Measurements from ENCODE around the gene KLK8. TPM values are rescaled to one million over a fixed set of nuclear protein-coding genes. Genes with fewer than 3 reads are reported as not detected.

The KLK8 gene, protein sequence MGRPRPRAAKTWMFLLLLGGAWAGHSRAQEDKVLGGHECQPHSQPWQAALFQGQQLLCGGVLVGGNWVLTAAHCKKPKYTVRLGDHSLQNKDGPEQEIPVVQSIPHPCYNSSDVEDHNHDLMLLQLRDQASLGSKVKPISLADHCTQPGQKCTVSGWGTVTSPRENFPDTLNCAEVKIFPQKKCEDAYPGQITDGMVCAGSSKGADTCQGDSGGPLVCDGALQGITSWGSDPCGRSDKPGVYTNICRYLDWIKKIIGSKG
- not detected in 2 replicates for total RNA-seq

DNA sequence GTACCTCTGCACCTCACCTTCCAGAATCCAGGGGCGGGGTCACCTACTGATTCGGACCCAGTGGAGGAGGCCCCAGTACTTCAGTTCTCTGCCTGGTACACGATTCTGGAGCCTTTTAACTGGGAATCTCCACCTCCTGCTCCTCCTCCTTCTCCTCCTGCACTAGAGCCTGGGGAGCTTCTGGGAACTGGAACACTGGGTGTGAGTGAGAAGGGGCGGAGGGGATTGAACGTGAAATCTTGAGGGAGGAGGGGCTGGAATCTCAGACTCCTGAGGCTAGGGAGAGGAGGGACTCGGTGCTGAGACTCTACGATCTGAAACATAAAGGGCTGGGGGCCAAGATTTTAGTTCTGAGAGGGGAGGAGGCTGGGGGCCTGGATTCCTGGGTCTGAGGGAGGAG is at the start of gene KLK8:
Gene KLK8 (minus strand): TSS at position 90 of the 400 bp plus-strand sequence. CDS start 437 bp downstream, outside the sequence.

DNA sequence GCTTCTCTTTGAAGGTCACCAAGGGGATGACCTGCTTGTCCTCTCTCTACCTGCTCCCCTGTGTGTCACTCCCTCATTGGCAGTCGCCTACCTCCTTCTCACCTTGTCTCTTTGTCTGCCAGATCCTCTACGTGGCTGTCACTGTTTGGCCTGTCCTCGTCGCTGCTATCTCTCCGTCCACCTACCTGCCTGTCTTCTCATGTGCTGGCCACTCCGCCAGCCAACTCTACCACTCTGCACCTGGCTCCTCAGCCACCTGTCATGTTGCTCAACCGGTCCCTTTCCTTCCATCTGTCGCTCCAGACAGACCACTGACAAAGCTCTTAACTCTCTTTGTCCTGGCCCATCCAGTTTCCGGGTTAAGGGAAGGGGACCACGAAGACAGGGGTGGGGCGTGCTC is 33.3 kb upstream of the KLK8 start, which contains the start of gene KLK12:
Gene KLK12 (minus strand): TSS at position 299 of the 400 bp plus-strand sequence. CDS start 381 bp downstream, outside the sequence.

DNA sequence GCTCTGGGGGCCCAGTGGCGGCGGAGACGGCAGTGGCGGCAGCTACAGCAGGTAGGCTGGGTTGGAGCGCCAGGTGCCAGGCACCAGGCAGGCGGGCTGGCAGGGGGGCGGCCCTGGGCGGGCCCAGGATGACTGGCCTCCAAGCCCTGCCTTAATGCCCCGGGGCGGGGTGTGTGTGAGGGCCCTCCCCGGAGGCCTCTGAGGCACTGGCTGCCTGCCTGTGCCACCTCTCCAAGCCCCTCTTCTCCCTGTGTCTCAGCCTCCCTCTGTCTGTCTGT is 25.1 kb upstream of the KLK8 start, which contains the start of gene KLK11:
Gene KLK11 (minus strand): TSS at position 63 of the 278 bp plus-strand sequence. CDS start 985 bp downstream, outside the sequence.

DNA sequence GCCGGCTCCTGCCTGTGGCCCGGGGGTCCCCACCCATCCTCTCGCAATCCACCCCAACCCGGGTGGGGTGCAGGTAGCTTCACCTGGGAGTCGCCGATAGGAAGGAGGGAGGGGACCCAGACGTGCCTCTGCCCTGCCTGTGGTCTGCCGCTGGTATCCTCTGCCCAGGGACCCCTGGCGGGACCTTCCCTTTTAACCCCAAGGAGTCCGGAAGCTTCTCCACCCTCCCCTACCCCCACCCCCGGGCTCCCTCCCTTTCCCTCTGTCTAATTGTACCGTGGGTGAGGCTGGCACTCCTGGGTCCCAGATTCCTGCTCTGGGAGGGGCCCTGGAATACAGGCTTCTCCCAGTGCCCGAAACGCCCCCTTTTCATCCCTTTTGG is 18.1 kb upstream of the KLK8 start, which contains the start of gene KLK10:
Gene KLK10 (minus strand): TSS at position 166 of the 382 bp plus-strand sequence. CDS start 579 bp downstream, outside the sequence.

DNA sequence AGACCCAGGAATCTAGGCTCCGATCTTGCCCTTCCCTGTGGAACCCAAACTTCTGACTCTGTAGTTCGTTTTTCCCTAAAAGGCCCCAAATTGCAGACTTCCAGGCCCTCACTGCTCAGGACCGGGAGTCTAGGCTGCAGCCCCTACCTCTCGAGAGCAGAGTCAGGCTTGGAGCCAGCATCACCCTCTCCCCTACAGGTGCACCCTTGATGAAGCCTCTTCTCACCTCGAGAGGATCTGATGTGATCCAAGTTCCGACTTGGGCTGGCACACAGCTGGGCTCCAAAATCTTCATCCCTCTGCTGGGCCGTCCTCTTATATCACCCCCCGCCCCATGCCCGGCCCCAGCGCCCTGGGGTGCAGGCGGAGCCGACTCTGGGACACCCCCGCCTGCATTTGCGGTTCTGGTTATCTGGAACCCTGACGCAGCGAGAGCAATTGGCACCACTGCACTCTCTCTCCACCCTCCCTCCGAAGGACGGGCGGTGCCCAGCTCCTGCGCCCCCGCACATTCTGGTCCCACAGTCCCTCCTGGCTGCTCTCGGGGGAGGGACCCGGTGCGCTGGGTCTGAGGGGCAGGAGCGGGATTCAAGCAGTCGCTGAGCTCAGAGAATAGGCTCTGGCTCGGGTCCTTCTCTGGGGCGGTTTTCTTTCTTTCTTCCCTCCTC is 17.6 kb downstream of the KLK8 start, which contains the start of gene KLK7:
Gene KLK7 (minus strand): TSS at position 293 of the 668 bp plus-strand sequence. CDS start 1,518 bp downstream, outside the sequence.

DNA sequence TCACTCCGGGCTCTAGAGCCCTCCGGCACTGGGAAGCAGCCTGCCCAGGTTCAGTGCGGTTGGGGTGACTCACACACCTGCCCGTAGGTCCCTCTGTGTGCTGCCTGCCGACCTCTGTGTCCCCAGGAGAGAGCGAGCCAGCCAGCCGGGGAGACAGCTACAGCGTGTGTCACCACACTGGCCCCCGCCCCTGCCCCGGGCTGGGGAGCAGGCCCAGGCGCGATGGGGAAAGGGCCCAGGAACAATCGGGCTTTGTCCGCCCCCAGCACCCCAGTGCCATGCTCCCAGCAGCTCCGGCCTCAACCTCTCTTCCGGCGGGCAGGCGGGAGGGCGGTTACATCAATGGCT is 32.0 kb downstream of the KLK8 start, which contains the start of gene KLK6:
Gene KLK6 (minus strand): TSS at position 179 of the 348 bp plus-strand sequence. CDS start 1,487 bp downstream, outside the sequence.

DNA sequence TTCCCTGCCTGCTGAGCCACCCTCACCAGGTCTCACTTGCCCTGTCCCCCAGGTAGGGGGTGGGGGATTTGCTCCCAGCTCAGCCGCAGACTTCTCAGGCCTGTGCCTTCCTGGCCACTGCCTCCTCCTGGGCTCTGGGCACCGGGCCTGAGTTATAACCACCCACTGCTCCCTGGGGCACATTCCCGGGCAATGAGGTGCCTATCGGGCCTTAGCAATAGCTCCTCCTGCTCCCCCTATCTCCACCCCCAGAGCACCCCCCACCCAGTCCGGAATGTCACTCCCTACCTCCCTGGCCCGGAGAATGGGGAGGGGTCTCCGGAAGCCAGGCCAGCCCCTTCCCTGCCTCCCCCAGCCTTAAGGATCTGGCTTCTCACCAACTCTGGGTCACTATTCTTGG is 48.5 kb downstream of the KLK8 start, which contains the start of gene KLK5:
Gene KLK5 (minus strand): TSS at position 129 of the 400 bp plus-strand sequence. CDS start 381 bp downstream, outside the sequence.

Other genes starting within 250 kb of the KLK8 start
- gene GPR32, start 231.1 kb downstream of the KLK8 start, total RNA-seq = not detected in 2 replicates
- gene ACP4, start 211.2 kb downstream of the KLK8 start, total RNA-seq = not detected in 2 replicates
- not detected in 2 replicates for gene KLK1, start 177.8 kb downstream of the KLK8 start, total RNA-seq
- gene KLK15, start 168.0 kb downstream of the KLK8 start, total RNA-seq = not detected in 2 replicates
- not detected in 2 replicates for gene KLK3, start 146.7 kb downstream of the KLK8 start, total RNA-seq
- 0.89 TPM in 1 of 2 replicates, not detected in the other for gene KLK2, start 128.2 kb downstream of the KLK8 start, total RNA-seq
- not detected in 2 replicates for gene KLK4, start 90.2 kb downstream of the KLK8 start, total RNA-seq
- not detected in 2 replicates for gene KLK5, start 48.6 kb downstream of the KLK8 start, total RNA-seq
- gene KLK6, start 32.0 kb downstream of the KLK8 start, total RNA-seq = not detected in 2 replicates
- gene KLK7, start 17.7 kb downstream of the KLK8 start, total RNA-seq = not detected in 2 replicates
- not detected in 2 replicates for gene KLK10, start 18.1 kb upstream of the KLK8 start, total RNA-seq
- gene KLK11, start 25.0 kb upstream of the KLK8 start, total RNA-seq = not detected in 2 replicates
- gene KLK12, start 33.4 kb upstream of the KLK8 start, total RNA-seq = not detected in 2 replicates
- gene KLK13, start 63.5 kb upstream of the KLK8 start, total RNA-seq = not detected in 2 replicates
- not detected in 2 replicates for gene KLK14, start 81.3 kb upstream of the KLK8 start, total RNA-seq
- gene CTU1, start 106.8 kb upstream of the KLK8 start, total RNA-seq = 8.6 and 8.7 TPM in 2 replicates
- under 0.01 TPM in 1 of 2 replicates, not detected in the other for gene SIGLEC9, start 123.3 kb upstream of the KLK8 start, total RNA-seq
- not detected in 2 replicates for gene SIGLEC7, start 140.7 kb upstream of the KLK8 start, total RNA-seq
- gene CD33, start 223.5 kb upstream of the KLK8 start, total RNA-seq = not detected in 2 replicates
- not detected in 2 replicates for gene SIGLECL1, start 249.5 kb upstream of the KLK8 start, total RNA-seq